HG03442 (cell line): ENCODE results near the gene MRPL33.

Experiments
- ATAC-seq: cut with Tn5 transposase; IDR thresholded peaks from one replicate; pipeline ENCODE4 v1.9.1; 2021; ENCODE audit warnings: mild to moderate bottlenecking, moderate library complexity; ENCODE audit not compliant: unreplicated experiment

Gene MRPL33

DNA sequence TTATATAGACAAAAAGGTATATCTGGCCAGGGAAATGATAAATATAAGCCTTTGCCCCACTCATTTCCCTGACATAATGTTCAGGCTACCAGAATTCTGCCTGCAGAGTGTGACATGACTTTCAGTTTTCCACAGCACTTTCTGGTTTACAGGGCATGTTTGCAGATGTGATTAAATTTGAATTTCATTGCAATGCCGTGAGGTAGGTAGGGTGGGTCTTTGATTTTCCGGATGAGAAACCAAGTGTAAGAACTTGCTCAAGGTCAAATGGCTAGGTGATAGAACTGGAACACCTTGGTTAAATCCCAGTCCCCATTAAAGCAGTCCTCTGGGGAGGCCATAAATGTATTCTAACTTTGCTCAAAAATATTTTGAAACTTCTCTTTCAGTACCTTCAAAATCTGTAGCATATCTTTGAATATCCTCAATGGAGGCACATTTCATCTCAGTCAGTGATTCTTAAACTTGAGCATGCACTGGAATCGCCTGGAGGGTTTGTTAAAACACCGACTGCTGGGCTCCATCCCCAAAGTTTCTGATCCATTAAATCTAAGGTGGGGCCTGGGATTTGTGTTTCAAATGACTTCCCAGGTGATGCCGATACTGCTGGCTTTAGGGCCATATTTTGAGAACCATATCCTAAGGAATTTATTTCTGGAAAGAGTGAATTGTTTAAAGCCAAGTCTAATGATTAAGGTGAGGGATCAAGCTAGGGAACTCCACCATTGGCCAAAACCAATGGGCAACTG lies 35.0 kb downstream of the MRPL33 start:
- no peak for ATAC-seq

DNA sequence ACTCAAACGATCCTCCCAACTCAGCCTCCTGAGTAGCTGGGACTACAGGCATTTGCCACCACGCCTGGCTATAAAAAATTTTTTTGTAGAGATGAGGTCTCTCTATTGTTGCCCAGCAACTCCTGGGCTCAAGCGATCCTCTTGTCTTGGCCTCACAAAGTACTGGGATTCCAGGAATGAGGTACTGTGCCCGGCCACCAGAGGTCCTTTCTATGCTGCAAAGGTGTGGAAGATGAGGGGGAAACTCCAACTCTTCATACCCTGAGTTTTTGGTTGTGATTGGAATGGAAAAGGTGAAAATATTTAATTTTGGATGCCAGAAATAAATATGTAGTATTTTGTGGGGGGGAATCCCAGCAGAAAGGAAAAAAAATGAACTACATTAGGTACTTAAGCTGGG lies 36.0 kb downstream of the MRPL33 start:
- no peak for ATAC-seq

DNA sequence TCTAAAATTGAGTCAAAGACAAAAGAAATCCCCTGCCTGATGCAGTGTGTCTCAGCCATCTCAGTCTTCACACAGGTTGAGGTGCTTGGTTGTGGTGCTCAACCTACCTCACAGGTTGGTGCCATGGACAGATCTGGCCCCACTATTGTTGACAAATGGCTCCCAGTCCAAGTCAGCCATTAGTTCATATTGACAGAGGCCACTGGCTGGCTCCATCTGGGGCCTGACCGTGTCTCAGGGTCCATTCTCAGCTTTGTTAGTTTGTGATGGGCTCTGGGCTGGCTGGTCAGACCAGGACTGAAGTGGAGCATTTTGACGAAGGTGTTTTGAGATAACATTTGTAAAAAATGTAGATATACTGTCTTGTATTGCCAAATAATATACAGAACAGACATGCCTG lies 36.9 kb downstream of the MRPL33 start:
- ATAC-seq = no peak

DNA sequence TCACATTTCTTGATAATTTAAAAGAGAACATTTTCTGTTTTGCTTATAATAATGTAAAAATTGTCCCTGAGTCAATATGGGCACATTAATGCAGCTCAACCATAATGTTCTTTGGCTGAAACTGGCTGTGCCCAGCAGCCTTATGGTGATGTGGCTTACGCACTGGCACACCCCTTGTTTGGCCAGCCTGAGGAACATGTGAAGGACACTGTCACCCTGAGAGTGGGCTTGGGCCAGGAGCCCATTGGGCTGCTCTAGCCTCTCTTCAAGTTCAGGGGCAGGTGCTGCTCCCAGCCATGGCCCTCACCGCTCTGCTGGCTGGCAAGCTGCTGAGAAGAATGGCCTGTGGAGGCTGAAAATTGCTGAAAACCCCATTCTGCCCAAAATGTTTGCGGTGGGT lies 37.5 kb downstream of the MRPL33 start:
- no peak for ATAC-seq

DNA sequence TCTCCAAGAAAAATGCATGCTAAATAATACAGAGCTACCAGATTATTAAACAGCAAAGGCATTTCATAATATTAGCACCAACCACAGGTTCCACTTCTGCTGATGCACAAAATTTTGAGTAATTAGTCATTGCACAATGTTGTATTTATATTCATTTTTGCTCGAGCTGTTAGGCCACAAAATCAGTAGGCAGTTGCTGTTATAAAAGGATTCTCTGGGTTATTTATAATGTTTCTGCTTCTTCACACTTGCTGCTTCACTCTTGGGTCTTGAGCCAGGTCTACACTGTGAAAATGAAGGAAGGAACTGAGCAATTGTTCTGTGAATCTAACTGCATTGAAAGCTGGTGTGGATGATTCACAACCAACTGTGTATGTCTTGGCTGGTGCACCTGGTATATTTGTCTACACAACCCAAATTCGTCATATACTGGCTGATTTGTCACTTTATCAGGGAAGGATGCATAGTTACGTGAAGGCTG lies 38.3 kb downstream of the MRPL33 start:
- ATAC-seq = no peak

DNA sequence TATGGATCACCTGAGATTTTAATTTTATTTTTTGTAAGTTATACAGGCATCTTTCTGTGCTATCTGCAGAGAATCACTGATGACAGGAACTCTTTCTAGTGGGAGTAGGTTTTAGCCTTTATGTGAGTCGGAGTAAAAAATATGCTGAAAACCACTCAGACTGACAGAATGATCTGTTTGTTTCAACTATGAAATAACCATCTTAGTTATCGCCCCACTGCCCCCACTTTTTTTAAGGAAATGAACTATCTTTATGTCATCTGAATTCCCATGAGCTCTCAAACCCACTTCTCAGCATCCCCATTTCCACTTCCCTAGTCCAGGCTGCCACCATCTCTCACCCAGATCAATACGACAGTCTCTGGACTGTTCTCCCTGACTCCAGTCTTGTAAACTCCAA lies 38.9 kb downstream of the MRPL33 start:
- no peak for ATAC-seq

DNA sequence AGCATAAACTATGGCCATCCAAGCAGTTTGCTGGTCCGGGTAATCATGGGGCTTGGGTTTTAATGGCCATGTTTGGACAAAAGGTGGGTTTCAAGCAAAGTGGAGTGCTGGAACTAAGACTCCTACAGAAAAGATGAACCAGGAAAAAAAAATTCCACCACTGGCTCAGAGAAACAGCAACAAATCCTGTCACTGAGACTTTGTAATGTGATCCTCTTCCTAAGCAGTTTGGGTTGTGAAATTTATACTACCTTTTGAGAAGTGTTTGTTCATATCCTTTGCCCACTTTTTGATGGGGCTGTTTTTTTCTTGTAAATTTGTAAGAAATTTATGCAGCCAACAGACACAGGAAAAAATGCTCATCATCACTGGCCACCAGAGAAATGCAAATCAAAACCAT lies 40.2 kb downstream of the MRPL33 start:
- no peak for ATAC-seq

DNA sequence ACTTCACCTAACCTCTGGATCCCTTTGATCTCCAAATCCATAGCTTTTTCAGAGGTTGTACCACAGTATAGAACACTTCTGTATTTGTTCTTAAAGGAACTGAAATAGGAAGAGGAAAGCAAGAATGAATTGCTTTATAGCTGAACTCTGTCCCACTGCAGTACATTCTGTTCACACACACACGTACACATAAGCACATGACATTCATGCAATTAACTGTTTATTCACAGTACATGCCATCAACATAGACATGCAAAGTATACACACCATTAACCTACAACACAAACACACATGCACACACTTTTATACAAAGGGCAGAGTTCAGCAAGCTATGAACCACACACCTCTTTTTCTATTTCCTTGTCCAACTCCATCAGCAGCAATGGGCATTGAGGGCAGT lies 43.2 kb downstream of the MRPL33 start:
- no peak for ATAC-seq

DNA sequence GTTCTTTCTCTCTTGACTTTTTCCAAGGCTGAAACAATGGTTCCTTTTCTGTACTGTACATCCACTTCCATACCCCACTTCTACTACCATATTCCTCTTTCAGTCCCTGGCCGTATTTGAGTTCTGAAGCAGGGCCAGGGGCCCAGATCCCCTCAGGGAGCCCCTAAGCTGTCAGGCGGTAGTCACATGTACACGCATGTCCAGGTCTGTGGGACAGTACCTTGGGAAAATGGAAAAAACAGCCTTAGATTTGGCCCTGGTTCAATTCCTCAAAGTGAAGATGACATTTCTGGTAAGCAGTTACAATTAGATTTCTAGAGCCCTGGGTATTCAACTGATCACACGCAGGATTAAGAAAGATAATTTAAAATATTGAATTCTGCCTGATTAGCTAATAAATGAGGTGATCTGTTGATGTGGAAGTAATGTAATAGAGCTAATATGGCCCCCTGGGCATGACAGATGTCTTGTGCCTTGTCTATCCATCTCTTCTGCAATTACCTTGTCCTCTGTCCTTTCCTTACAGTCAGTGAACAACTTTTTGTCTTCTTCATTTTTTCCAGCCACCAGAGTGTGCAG lies 44.4 kb downstream of the MRPL33 start:
- no peak for ATAC-seq

DNA sequence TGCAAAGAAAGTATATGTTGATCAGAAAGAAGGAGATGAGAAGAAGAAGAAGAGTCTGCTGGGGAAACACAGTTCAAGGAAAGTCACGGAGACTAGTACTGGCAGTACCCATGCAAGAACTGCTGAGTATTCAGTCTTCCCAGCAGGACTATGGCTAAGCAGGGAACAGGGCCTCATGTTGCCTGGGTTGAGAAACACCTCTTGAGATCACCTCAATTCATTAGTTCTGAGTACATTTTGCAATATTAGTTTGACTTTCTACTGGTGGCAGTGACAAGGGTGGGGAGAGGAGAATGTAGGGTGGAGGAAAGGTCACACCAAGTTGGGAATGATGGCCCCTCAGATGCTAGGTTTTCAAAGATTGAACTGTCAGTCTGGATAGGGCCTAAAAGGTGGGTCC lies 50.5 kb downstream of the MRPL33 start:
- ATAC-seq = no peak

DNA sequence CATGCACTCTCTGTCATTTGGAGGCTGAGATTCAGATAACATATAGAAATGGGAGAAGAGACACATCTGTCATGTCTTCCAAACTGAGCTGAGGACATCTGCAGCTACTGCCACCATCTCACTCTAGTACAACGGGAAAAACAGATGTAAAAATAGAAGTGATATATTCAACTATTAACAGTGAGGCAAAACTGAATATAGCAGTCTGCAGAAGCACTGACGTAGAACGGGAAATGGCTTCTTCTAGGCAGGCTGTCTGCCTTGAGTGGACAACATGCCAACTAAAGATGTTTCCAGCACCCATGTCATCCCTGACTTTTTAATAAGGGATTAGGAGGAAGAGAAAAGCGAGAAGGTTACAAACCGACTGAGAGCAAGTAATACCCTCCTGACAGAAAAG lies 51.6 kb downstream of the MRPL33 start:
- no peak for ATAC-seq

DNA sequence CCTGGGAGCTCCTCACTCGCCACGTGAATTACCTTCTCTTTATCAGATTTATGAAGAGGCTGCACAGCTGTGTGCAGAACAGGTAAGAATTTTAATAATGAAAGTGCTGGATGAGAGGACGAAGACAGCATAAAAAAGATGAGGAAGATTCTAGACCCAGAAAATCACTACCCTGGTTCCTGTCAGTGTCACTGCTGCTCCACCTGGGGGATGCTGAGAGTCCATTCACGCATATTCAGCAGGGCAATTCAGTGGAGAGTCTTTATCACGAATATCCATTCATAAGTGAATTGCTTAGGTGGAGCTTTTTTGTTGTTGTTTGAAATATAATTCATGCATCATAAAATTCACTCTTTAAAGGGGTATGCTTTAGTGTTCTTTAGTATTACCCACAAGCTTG lies 52.0 kb downstream of the MRPL33 start:
- no peak for ATAC-seq

DNA sequence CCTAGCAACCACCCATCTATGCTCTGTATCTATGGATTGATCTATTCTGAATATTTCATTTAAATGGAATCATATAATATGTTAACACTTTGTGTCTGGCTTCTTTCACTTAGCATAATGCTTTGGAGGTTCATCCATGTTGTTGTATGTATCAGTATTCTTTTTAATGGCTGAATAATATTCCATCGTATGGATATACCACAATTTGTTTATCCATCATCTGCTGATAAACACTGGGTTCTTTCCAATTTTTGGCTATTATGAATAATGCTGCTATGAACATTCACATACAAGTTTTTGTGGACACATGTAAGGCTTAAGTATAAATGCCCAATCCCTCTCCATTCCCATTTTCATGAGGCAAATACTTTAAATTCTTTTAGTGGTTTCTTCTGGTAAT lies 52.9 kb downstream of the MRPL33 start:
- no peak for ATAC-seq

DNA sequence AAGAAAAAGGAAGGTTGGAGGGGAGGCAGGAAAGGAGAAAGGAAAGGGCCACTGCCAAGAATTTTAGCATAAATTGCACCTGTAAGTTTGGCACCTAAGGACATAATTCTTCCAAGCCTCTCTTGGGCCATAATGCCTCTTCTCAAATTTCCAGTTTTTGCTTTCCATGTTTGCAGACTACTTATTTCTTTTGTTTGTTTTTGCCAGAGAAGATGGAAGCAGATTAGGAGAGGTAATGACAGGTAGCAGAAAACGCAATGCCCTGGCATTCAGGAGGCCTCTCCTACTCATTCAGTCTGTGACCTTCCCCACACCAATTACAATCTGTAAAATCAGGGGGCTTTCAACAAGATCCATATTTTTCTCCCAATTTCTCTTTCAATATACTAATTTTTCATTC lies 56.8 kb downstream of the MRPL33 start:
- no peak for ATAC-seq
